CD4-positive, alpha-beta T cell (primary cell): ENCODE data around the gene MYCBP. TPM values are rescaled to one million over a fixed set of nuclear protein-coding genes. Genes with fewer than 3 reads are reported as not detected.

ENCODE experiments used
- ATAC-seq: fragments of 200-7000 bp; cut with Tn5 transposase; one replicate; pipeline ENCODE4 v1.10.0; 2022; ENCODE audit warnings: mild to moderate bottlenecking; ENCODE audit not compliant: poor library complexity
- CTCF ChIA-PET: fragments of 350-600 bp; sonication (Branson Sonifier 250); formaldehyde crosslinking; loops from one replicate; lab custom pipeline; 2021; ENCODE audit warnings: antibody characterized with exemption, inconsistent platforms; lab: Charles Lee
- POLR2A ChIA-PET: fragments of 350-600 bp; sonication (Branson Sonifier 250); formaldehyde crosslinking; loops from one replicate; lab custom pipeline; 2021; ENCODE audit warnings: antibody characterized with exemption, inconsistent platforms; lab: Charles Lee
- DNase-seq, 14 experiments: peaks; one replicate each; pipeline ENCODE4 v3.0.0-alpha.2; 2013 to 2020; ENCODE audit warnings: mixed read lengths in 2 of 14
- H3K27ac ChIP-seq, 2 donors: one replicate each; pipeline versions ENCODE4 v1.5.1 to v1.7.0; 2013; ENCODE audit warnings: low read length in 2 of 2, low read depth in 1 of 2, mild to moderate bottlenecking in 1 of 2
- H3K27me3 ChIP-seq, 2 experiments: 1 replicate in 1 of 2; 2 replicates in 1 of 2; pipeline versions ENCODE4 v1.6.1 to v1.7.0; 2013; ENCODE audit warnings: low read length in 2 of 2, control low read depth in 1 of 2, mild to moderate bottlenecking in 1 of 2, moderate library complexity in 1 of 2; ENCODE audit not compliant: insufficient read depth in 2 of 2, control insufficient read depth in 1 of 2
- H3K36me3 ChIP-seq: one replicate; pipeline ENCODE4 v1.6.1; 2013; ENCODE audit warnings: low read length, control low read depth; ENCODE audit not compliant: insufficient read depth
- H3K4me1 ChIP-seq: one replicate; pipeline ENCODE4 v1.6.1; 2013; ENCODE audit warnings: low read length, control low read depth; ENCODE audit not compliant: insufficient read depth
- H3K4me3 ChIP-seq: one replicate; pipeline ENCODE4 v1.5.1; 2013; ENCODE audit warnings: mild to moderate bottlenecking, low read length, moderate library complexity
- H3K9me3 ChIP-seq, 2 experiments: 1 replicate in 1 of 2; 2 replicates in 1 of 2; pipeline versions ENCODE4 v1.6.1 to v1.7.0; 2013; ENCODE audit warnings: low read length in 2 of 2, mild to moderate bottlenecking in 2 of 2, control low read depth in 1 of 2, moderate library complexity in 1 of 2; ENCODE audit not compliant: control insufficient read depth in 1 of 2, insufficient read depth in 1 of 2
- H3K27ac Mint-ChIP-seq: one replicate; pipeline ENCODE4 v1.8.0; 2020; ENCODE audit warnings: mixed read lengths
- H3K27me3 Mint-ChIP-seq: one replicate; pipeline ENCODE4 v1.8.0; 2021; ENCODE audit warnings: mixed read lengths
- H3K36me3 Mint-ChIP-seq: one replicate; pipeline ENCODE4 v1.8.0; 2021; ENCODE audit warnings: low read depth, mixed read lengths
- H3K4me1 Mint-ChIP-seq: one replicate; pipeline ENCODE4 v1.8.0; 2021; ENCODE audit warnings: low read depth, mixed read lengths
- H3K4me3 Mint-ChIP-seq: one replicate; pipeline ENCODE4 v1.8.0; 2020; ENCODE audit warnings: mild to moderate bottlenecking, mixed read lengths
- H3K9me3 Mint-ChIP-seq: one replicate; pipeline ENCODE4 v1.8.0; 2020; ENCODE audit warnings: mixed read lengths
- intact Hi-C, 2 experiments: fragments of 100-400 bp; cut with DNase I in 1 of 2; cut with micrococcal nuclease in 1 of 2; formaldehyde crosslinking; loops; one replicate each; pipeline versions ENCODE4 v1.15.1 to v1.9.0; 2023 to 2025; cut with DNase I, micrococcal nuclease
- total RNA-seq, 174 experiments: library from RNA in 2 of 174; stranded (reverse) in 2 of 174; gene quantifications; one replicate each; pipeline ENCODE4 v1.2.3 and lab custom pipeline; 2021 to 2026
- TF ChIP-seq, protein P1 (sequence below): fragments of 200-600 bp; IDR thresholded peaks from one replicate; pipeline ENCODE4 v1.8.0; 2022; ENCODE audit warnings: antibody characterized with exemption, mild to moderate bottlenecking

Gene MYCBP
- total RNA-seq, 2 experiments from 2014 or later = 1.5 to 2.2 TPM

DNA sequence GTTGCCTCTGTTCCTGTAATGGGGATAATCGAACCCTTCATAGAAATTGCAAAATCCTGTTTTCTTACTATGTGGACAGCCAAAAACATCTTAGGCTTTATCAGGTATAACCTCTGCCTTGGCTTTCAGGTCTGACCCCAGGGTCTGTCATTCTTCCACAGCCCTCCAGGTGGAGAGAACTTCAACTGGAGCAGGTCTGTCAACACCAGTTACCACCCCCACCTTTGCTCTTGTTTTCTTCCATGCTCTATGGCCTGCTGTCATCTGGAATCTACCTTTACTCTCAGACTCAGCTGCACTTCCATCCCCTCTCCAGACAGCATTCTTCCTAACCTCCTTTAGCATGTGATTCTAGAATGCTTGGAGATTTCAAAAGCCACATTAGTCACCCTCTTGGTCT is 18.6 kb upstream of the MYCBP start:
- intact Hi-C loops = loop anchor here in 1 of 2 experiments (10.0 kb wide), 1 partner anchor 203 kb away; no protein-coding TSS in a partner anchor
- POLR2A ChIA-PET = no interaction called here
- H3K27me3 ChIP-seq = no peaks in the 10 kb centered on the region
- no peaks in the 10 kb centered on the region for H3K27me3 Mint-ChIP-seq
- H3K4me1 ChIP-seq = no peaks in the 10 kb centered on the region
- no peak overlapping the region for H3K4me3 Mint-ChIP-seq
- H3K27ac Mint-ChIP-seq = no peak overlapping the region
- H3K4me1 Mint-ChIP-seq = no peaks in the 10 kb centered on the region
- H3K36me3 Mint-ChIP-seq = no peaks in the 10 kb centered on the region
- DNase-seq = peak in 2 of 14 experiments; percentile 28 to 48
- H3K9me3 Mint-ChIP-seq = no peaks in the 10 kb centered on the region
- peak; percentile 62 for ATAC-seq
- no peak overlapping the region for H3K4me3 ChIP-seq
- H3K36me3 ChIP-seq = no peaks in the 10 kb centered on the region
- TF ChIP-seq, protein P1, sequence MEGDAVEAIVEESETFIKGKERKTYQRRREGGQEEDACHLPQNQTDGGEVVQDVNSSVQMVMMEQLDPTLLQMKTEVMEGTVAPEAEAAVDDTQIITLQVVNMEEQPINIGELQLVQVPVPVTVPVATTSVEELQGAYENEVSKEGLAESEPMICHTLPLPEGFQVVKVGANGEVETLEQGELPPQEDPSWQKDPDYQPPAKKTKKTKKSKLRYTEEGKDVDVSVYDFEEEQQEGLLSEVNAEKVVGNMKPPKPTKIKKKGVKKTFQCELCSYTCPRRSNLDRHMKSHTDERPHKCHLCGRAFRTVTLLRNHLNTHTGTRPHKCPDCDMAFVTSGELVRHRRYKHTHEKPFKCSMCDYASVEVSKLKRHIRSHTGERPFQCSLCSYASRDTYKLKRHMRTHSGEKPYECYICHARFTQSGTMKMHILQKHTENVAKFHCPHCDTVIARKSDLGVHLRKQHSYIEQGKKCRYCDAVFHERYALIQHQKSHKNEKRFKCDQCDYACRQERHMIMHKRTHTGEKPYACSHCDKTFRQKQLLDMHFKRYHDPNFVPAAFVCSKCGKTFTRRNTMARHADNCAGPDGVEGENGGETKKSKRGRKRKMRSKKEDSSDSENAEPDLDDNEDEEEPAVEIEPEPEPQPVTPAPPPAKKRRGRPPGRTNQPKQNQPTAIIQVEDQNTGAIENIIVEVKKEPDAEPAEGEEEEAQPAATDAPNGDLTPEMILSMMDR = no peak
- no peaks in the 10 kb centered on the region for H3K9me3 ChIP-seq
- no peak overlapping the region for H3K27ac ChIP-seq
- CTCF ChIA-PET = interaction anchor here (1.1 kb wide), 1 partner anchor 10 kb away, joined by 3 read pairs; the partner anchor contains the start of gene GJA9

DNA sequence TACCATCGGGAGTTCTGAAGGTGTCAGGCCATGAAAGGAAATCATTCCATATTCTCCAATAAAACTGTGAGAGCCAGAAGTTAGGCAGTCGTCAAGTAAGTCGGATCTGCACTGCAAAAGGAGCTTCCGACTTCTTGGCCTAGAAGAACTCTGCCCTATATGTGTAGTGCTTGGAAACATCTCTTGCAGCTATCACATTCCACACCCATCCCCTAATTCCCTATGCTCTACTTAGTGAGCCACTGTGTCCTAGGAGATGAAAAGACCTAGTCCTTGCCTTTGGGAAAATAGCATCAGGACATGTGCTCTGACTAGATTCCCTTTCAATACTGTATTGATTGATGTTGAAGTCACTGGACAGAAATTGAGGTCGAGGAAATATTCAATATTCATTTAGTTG is 16.4 kb upstream of the MYCBP start:
- H3K36me3 Mint-ChIP-seq = no peaks in the 10 kb centered on the region
- H3K9me3 Mint-ChIP-seq = no peaks in the 10 kb centered on the region
- no peak for ATAC-seq
- TF ChIP-seq, protein P1 = no peak
- Histone ChIP-seq H3K4me1 (no peaks in the 10 kb centered on the region), H3K9me3 (no peaks in the 10 kb centered on the region), H3K27me3 (no peaks in the 10 kb centered on the region), H3K27ac (no peak overlapping the region), H3K36me3 (no peaks in the 10 kb centered on the region), H3K4me3 (no peak overlapping the region)
- H3K4me1 Mint-ChIP-seq = no peaks in the 10 kb centered on the region
- DNase-seq = no peak
- CTCF ChIA-PET = no interaction called here
- POLR2A ChIA-PET = no interaction called here
- H3K4me3 Mint-ChIP-seq = no peak overlapping the region
- intact Hi-C loops = no loop called here
- no peaks in the 10 kb centered on the region for H3K27me3 Mint-ChIP-seq
- H3K27ac Mint-ChIP-seq = no peak overlapping the region

DNA sequence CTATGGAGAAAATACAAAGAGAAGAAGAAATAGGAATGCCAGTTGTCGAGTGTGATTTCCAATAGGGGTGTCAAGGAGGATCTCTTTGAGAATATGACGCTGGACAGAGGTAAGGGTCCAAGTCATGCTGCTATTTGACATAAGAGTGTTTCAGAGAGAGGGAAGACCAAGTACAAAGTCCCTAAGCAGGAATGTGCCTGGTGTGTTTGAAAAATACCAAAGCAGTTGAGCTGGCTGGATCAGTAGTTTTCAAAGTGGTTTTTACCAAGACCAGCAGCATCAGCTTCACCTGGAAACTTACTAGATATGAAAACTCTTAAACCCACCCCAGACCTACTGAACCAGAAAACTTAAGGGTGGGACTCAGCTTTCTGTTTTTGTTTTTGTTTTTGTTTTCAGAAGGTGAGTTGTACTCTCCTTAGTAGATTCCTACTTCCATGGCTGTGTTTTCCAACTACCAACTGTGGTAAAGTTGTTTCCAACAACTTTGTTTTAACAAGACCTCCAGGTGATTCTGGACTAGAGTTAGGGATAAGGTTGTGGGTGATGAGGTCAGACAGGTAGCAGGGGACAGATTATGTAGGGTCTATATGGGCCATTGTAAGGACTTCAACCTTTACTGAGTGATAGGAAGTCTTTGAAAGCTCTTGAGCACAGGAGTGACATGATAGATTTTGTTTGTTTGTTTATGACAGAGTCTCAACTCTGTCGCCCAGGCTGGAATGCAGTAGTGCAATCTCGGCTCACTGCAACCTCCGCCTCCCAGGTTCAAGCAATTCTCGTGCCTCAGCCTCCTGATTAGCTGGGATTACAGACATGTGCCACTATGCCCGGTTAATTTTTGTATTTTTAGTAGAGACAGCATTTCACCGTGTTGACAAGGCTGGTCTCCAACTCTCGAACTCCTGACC is 15.5 kb upstream of the MYCBP start:
- no peaks in the 10 kb centered on the region for H3K4me1 ChIP-seq
- intact Hi-C loops = no loop called here
- no peaks in the 10 kb centered on the region for H3K27me3 ChIP-seq
- no peaks in the 10 kb centered on the region for H3K9me3 Mint-ChIP-seq
- no peaks in the 10 kb centered on the region for H3K27me3 Mint-ChIP-seq
- H3K36me3 ChIP-seq = no peaks in the 10 kb centered on the region
- DNase-seq = no peak
- ChIA-PET POLR2A (no interaction called here), CTCF (no interaction called here)
- TF ChIP-seq, protein P1 = no peak
- H3K27ac ChIP-seq = no peak overlapping the region
- H3K9me3 ChIP-seq = no peaks in the 10 kb centered on the region
- no peaks in the 10 kb centered on the region for H3K36me3 Mint-ChIP-seq
- ATAC-seq = no peak
- no peak overlapping the region for H3K4me3 Mint-ChIP-seq
- no peaks in the 10 kb centered on the region for H3K4me1 Mint-ChIP-seq
- H3K27ac Mint-ChIP-seq = no peak overlapping the region
- H3K4me3 ChIP-seq = no peak overlapping the region
